SU-DHL-6 (cell line): ENCODE results near the gene ZNF668.

ENCODE experiments used
- H2AFZ ChIP-seq: fragments of 200-600 bp; sonication (generic); 2 replicates; pipeline ENCODE4 v1.6.1; 2014; ENCODE audit warnings: low read depth, mild to moderate bottlenecking, moderate library complexity, mixed read lengths, antibody characterized with exemption, low read length; ENCODE audit not compliant: severe bottlenecking
- H3F3A ChIP-seq: fragments of 200-600 bp; shearing (Covaris generic); 2 replicates; pipeline ENCODE4 v1.6.0; 2016; ENCODE audit warnings: antibody characterized with exemption, mild to moderate bottlenecking; ENCODE audit not compliant: insufficient read depth
- H3K27ac ChIP-seq: fragments of 200-600 bp; sonication (generic); 2 replicates; pipeline ENCODE4 v1.5.1; 2016; ENCODE audit warnings: low read depth, mild to moderate bottlenecking, low read length, moderate library complexity, mixed read lengths
- H3K27me3 ChIP-seq: fragments of 200-600 bp; sonication (generic), shearing (Covaris generic); 2 replicates; pipeline ENCODE4 v1.6.0; 2014; ENCODE audit warnings: mild to moderate bottlenecking, low read length
- H3K36me3 ChIP-seq: fragments of 200-600 bp; sonication (generic); 2 replicates; pipeline ENCODE4 v1.6.1; 2014; ENCODE audit warnings: mild to moderate bottlenecking, low read length, mixed read lengths
- H3K4me2 ChIP-seq: fragments of 300-600, 200-600 bp; shearing (Covaris generic), sonication (generic); 2 replicates; pipeline ENCODE4 v1.6.0; 2014; ENCODE audit warnings: low read length, low read depth, mild to moderate bottlenecking; ENCODE audit not compliant: poor library complexity, severe bottlenecking
- H3K4me3 ChIP-seq: fragments of 200-600 bp; sonication (generic); 2 replicates; pipeline ENCODE4 v1.5.1; 2014; ENCODE audit warnings: antibody characterized with exemption, low read length, mild to moderate bottlenecking, mixed read lengths; ENCODE audit not compliant: insufficient read depth, poor library complexity, severe bottlenecking
- H3K79me2 ChIP-seq: fragments of 200-600 bp; sonication (generic); 2 replicates; pipeline ENCODE4 v1.6.1; 2014; ENCODE audit warnings: mild to moderate bottlenecking, low read length, moderate library complexity; ENCODE audit not compliant: insufficient read depth
- H3K9ac ChIP-seq: fragments of 200-600 bp; sonication (generic); 2 replicates; pipeline ENCODE4 v1.7.0; 2014; ENCODE audit warnings: mild to moderate bottlenecking, low read length
- H3K9me2 ChIP-seq: fragments of 200-600 bp; sonication (generic); replicated peaks from 2 replicates; pipeline ENCODE4 v1.6.1; 2014; ENCODE audit warnings: low read length; ENCODE audit not compliant: insufficient read depth
- H3K9me3 ChIP-seq: fragments of 200-600 bp; sonication (generic); 2 replicates; pipeline ENCODE4 v1.6.1; 2014; ENCODE audit warnings: low read length, mixed read lengths; ENCODE audit not compliant: insufficient read depth
- H4K20me1 ChIP-seq: fragments of 200-600 bp; sonication (generic); 2 replicates; pipeline ENCODE4 v1.6.1; 2014; ENCODE audit warnings: low read depth, mild to moderate bottlenecking, antibody characterized with exemption, low read length, moderate library complexity, mixed read lengths
- EZH2phosphoT487 ChIP-seq: fragments of 200-600 bp; sonication (generic), shearing (Covaris generic); conservative IDR thresholded peaks from 2 replicates; pipeline ENCODE4 v1.6.1; 2018; ENCODE audit warnings: mild to moderate bottlenecking, antibody characterized with exemption, low read length, moderate library complexity, mixed read lengths
- TF ChIP-seq, protein P1 (sequence below): fragments of 200-600 bp; sonication (generic); IDR thresholded peaks from one replicate; pipeline ENCODE4 v1.5.1; 2017; ENCODE audit warnings: antibody characterized with exemption, mild to moderate bottlenecking, low read length, moderate library complexity; ENCODE audit not compliant: insufficient read depth, poor library complexity, severe bottlenecking

ZNF668 gene

DNA sequence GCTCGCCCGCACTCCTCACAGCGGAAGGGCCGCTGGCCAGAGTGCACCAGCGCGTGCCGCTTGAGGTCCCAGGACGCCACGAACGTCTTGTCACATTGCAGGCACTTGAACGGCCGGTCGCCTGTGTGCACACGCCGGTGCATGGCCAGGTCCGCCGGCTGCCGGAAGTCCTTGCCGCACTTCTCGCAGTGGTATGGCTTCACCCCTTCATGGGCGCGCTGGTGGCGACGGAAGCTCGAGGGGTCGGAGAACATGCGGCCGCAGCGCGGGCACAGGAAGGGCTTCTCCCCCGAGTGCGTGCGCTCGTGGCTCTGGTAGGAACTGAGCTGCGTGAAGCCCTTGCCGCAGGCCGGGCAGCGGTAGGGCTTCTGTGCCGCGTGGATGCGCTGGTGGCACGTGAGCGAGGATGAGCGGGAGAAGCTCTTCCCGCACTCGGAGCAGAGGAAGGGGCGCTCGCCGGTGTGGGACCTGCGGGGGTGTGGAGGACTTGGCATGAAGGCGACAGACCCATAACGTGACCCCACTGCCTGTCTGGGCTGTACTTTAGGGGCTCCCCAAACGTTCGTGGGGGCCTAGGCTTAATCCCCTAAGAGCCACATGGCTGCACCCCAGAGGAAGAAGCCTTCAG lies 12.1 kb downstream of the ZNF668 start:
- 0 out of 2 replicates have a peak, but pooled peaks cover 3% of the 10 kb centered on the region for H3F3A ChIP-seq
- H4K20me1 ChIP-seq = no peaks in the 10 kb centered on the region
- H3K27me3 ChIP-seq = no peaks in the 10 kb centered on the region
- peaks cover 13% of the 10 kb centered on the region for H3K79me2 ChIP-seq
- no peaks in the 10 kb centered on the region for H3K9me3 ChIP-seq
- TF ChIP-seq EZH2phosphoT487 = no peak
- TF ChIP-seq, protein P1, sequence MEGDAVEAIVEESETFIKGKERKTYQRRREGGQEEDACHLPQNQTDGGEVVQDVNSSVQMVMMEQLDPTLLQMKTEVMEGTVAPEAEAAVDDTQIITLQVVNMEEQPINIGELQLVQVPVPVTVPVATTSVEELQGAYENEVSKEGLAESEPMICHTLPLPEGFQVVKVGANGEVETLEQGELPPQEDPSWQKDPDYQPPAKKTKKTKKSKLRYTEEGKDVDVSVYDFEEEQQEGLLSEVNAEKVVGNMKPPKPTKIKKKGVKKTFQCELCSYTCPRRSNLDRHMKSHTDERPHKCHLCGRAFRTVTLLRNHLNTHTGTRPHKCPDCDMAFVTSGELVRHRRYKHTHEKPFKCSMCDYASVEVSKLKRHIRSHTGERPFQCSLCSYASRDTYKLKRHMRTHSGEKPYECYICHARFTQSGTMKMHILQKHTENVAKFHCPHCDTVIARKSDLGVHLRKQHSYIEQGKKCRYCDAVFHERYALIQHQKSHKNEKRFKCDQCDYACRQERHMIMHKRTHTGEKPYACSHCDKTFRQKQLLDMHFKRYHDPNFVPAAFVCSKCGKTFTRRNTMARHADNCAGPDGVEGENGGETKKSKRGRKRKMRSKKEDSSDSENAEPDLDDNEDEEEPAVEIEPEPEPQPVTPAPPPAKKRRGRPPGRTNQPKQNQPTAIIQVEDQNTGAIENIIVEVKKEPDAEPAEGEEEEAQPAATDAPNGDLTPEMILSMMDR = no peak
- no peaks in the 10 kb centered on the region for H3K36me3 ChIP-seq
- H3K4me3 ChIP-seq = no peak overlapping the region
- H2AFZ ChIP-seq = no peak overlapping the region
- H3K27ac ChIP-seq = no peak overlapping the region
- no peak overlapping the region for H3K4me2 ChIP-seq
- no peaks in the 10 kb centered on the region for H3K9me2 ChIP-seq
- H3K9ac ChIP-seq = no peak overlapping the region

DNA sequence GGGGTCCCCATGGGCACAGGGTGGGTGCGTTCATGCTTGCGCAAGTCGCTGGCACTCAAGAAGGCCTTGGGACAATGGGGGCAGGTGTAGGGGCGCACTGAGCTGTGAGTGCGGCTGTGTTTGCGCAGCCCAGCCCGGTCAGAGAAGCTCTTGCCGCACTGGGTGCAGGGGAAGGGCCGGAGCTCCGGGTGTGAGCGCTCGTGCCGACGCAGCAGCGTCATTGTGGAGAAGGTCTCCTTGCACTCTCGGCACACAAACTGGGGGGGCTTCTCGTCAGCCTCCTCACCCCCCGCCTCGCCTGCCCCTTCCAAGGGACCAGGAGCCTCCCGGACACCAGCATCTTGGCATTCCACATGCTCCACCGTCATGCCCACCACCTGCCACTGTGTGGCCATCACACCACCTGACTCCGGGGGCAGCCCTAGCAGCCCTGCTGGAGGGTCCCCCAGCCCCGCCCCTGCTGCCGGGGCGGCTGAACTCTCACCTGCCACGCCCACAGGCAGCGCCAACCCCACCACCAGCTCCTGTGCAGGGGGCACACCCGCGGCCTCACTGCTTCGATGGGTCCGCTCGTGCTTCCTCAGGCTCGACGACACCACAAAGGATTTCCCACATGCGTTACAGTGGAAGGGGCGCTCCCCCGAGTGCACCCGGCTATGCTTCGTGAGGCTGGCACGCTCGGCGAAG lies 12.8 kb downstream of the ZNF668 start:
- TF ChIP-seq EZH2phosphoT487 = no peak
- TF ChIP-seq, protein P1 = no peak
- peaks cover 6% of the 10 kb centered on the region; the same call in 1 of the 2 replicates for H3K79me2 ChIP-seq
- no peaks in the 10 kb centered on the region for H3K9me2 ChIP-seq
- H3K27me3 ChIP-seq = no peaks in the 10 kb centered on the region
- H3K9ac ChIP-seq = no peak overlapping the region
- no peak overlapping the region for H3K4me2 ChIP-seq
- no peak overlapping the region for H3K27ac ChIP-seq
- H3K4me3 ChIP-seq = no peak overlapping the region
- H2AFZ ChIP-seq = no peak overlapping the region
- H3F3A ChIP-seq = 0 out of 2 replicates have a peak, but pooled peaks cover 3% of the 10 kb centered on the region
- H3K9me3 ChIP-seq = no peaks in the 10 kb centered on the region
- no peaks in the 10 kb centered on the region for H3K36me3 ChIP-seq
- H4K20me1 ChIP-seq = no peaks in the 10 kb centered on the region

DNA sequence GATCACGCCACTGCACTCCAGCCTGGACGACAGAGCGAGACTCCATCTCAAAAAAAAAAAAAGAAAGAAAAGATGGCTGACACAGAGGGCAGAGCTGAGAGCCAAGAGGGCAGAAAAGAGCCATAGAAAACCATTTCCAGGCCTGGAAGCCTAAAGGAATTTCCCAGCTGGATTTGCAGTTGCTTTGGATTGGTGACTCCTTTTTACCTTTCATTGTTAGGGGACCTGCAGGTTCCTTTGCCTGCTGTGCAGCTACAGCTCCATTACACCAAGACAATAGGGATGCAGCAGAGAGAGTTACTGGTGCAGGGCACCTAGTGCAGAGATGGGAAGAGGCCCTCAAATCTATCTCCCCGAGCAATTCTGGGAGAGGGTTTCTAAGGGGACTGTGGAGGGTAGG lies 18.4 kb downstream of the ZNF668 start:
- Histone ChIP-seq H2AFZ (no peak overlapping the region), H3K9ac (no peak overlapping the region), H3K9me2 (no peaks in the 10 kb centered on the region), H3K27me3 (no peaks in the 10 kb centered on the region), H3K9me3 (no peaks in the 10 kb centered on the region), H3K4me3 (no peak overlapping the region), H4K20me1 (no peaks in the 10 kb centered on the region), H3K27ac (no peak overlapping the region), H3F3A (0 out of 2 replicates have a peak, but pooled peaks cover 3% of the 10 kb centered on the region), H3K4me2 (no peak overlapping the region), H3K36me3 (no peaks in the 10 kb centered on the region), H3K79me2 (no peaks in the 10 kb centered on the region)
- TF ChIP-seq, protein P1 = no peak
- TF ChIP-seq EZH2phosphoT487 = no peak
